GM12878 (cell line): Measurements from ENCODE around the gene MYCBP2. TPM values are rescaled to one million over a fixed set of nuclear protein-coding genes. Genes with fewer than 3 reads are reported as not detected.
A peak's percentile ranks its signal among the peaks of the same experiment; 100 is the strongest.

ENCODE experiments used
- ATAC-seq: fragments of 200-7000 bp; cut with Tn5 transposase; 3 replicates; pipeline ENCODE4 v1.9.1; 2020; ENCODE audit warnings: mild to moderate bottlenecking, moderate library complexity
- BruUV-seq: library from RNA; stranded (reverse); fragments of 400-500 nt; replicated peaks from 2 replicates; lab custom pipeline; 2021; lab: Mats Ljungman, UMichigan
- CTCF ChIA-PET: fragments of 300-600 bp; sonication (Branson Sonifier 250); formaldehyde crosslinking; extraction: SDS; loops from one replicate; lab custom pipeline; 2021; ENCODE audit warnings: inconsistent platforms; lab: Yijun Ruan, JAX
- POLR2A ChIA-PET: fragments of 350-600 bp; formaldehyde crosslinking; extraction: SDS; loops from one replicate; lab custom pipeline; 2021; ENCODE audit warnings: inconsistent platforms; lab: Charles Lee
- RAD21 ChIA-PET: fragments of 300-600 bp; sonication (Branson Sonifier 250); formaldehyde crosslinking; loops from one replicate; lab custom pipeline; 2023; ENCODE audit warnings: antibody characterized with exemption; ENCODE audit not compliant: unreplicated experiment; lab: Charles Lee
- SMC1A ChIA-PET: fragments of 300-600 bp; sonication (Branson Sonifier 250); formaldehyde crosslinking; loops from one replicate; lab custom pipeline; 2023; ENCODE audit not compliant: unreplicated experiment, uncharacterized antibody; lab: Charles Lee
- DNase-seq: peaks from one replicate; pipeline ENCODE4 v3.0.0-alpha.2; 2011; ENCODE audit warnings: low read depth, low spot score
- FAIRE-seq: peaks from 3 replicates; lab custom pipeline; 2011; peaks lifted over from hg19 to GRCh38; lab: Jason Lieb, UNC
- H2AFZ ChIP-seq: 2 replicates; pipeline ENCODE4 v1.6.0; 2011; ENCODE audit warnings: low read depth, low read length, control low read depth; ENCODE audit not compliant: control insufficient read depth
- H3K27ac ChIP-seq: 2 replicates; pipeline ENCODE4 v1.5.1; 2011; ENCODE audit warnings: control low read depth; ENCODE audit not compliant: control insufficient read depth, insufficient read depth
- H3K27me3 ChIP-seq, 2 experiments: replicated peaks in 1 of 2; 2 replicates each; pipeline versions ENCODE4 v1.6.0 to v1.6.1; 2011; ENCODE audit warnings: low read length in 1 of 2; ENCODE audit not compliant: control insufficient read depth in 2 of 2, insufficient read depth in 2 of 2
- H3K36me3 ChIP-seq, 2 experiments: 2 replicates each; pipeline ENCODE4 v1.5.1; 2011; ENCODE audit warnings: low read length in 1 of 2; ENCODE audit not compliant: control insufficient read depth in 2 of 2, insufficient read depth in 2 of 2
- H3K4me1 ChIP-seq: 2 replicates; pipeline ENCODE4 v1.6.1; 2011; ENCODE audit warnings: mild to moderate bottlenecking, low read length, moderate library complexity, mixed read lengths; ENCODE audit not compliant: control insufficient read depth, insufficient read depth
- H3K4me2 ChIP-seq: 2 replicates; pipeline ENCODE4 v1.6.0; 2011; ENCODE audit warnings: control low read depth; ENCODE audit not compliant: control insufficient read depth, insufficient read depth
- H3K4me3 ChIP-seq: fragments of 200-600 bp; sonication (generic); 2 replicates; pipeline ENCODE4 v1.5.1; 2016
- H3K79me2 ChIP-seq: 2 replicates; pipeline ENCODE4 v1.6.0; 2011; ENCODE audit warnings: low read length; ENCODE audit not compliant: control insufficient read depth, insufficient read depth
- H3K9ac ChIP-seq: 2 replicates; pipeline ENCODE4 v1.8.0; 2011; ENCODE audit warnings: low read length, control low read depth, mixed read lengths; ENCODE audit not compliant: control insufficient read depth, insufficient read depth
- H3K9me3 ChIP-seq: replicated peaks from 3 replicates; pipeline ENCODE4 v1.5.1; 2011; ENCODE audit warnings: mild to moderate bottlenecking, low read length; ENCODE audit not compliant: control insufficient read depth, insufficient read depth
- H4K20me1 ChIP-seq: 2 replicates; pipeline ENCODE4 v1.6.0; 2011; ENCODE audit not compliant: control insufficient read depth, insufficient read depth
- GABPA ChIP-seq: IDR thresholded peaks from 2 replicates; pipeline ENCODE4 v1.6.1; 2014; ENCODE audit warnings: antibody characterized with exemption, low read depth, mild to moderate bottlenecking, inconsistent platforms
- MTA2 ChIP-seq: fragments of 450-650 bp; IDR thresholded peaks from 2 replicates; pipeline ENCODE4 v1.6.1; 2016; ENCODE audit warnings: low read depth, mild to moderate bottlenecking, moderate library complexity
- RAD21 ChIP-seq: IDR thresholded peaks from 2 replicates; pipeline ENCODE4 v1.6.1; 2011; ENCODE audit warnings: mild to moderate bottlenecking, low read depth, low read length, moderate library complexity; ENCODE audit not compliant: insufficient read depth
- SKIL ChIP-seq: fragments of 450-650 bp; IDR thresholded peaks from 2 replicates; pipeline ENCODE4 v1.6.1; 2017; ENCODE audit warnings: mild to moderate bottlenecking, low read depth, inconsistent platforms; ENCODE audit not compliant: poor library complexity, severe bottlenecking
- ZNF274 ChIP-seq: IDR thresholded peaks from one replicate; pipeline ENCODE4 v1.8.0; 2011; ENCODE audit not compliant: insufficient read length, insufficient read depth
- ZNF592 ChIP-seq: fragments of 450-650 bp; IDR thresholded peaks from 2 replicates; pipeline ENCODE4 v1.6.1; 2017; ENCODE audit warnings: mild to moderate bottlenecking, moderate library complexity
- WGBS: methylation state at CpG from one replicate; pipeline ENCODE4 v1.1.6; 2016; ENCODE audit warnings: low lambda C conversion rate; ENCODE audit not compliant: insufficient replicate concordance, insufficient coverage; ENCODE audit errors: missing lambda C conversion rate; 5-methylcytosine and 5-hydroxymethylcytosine counted together
- in situ Hi-C: fragments of 300-500 bp; cut with MboI; formaldehyde crosslinking; loops from 9 replicates; pipeline ENCODE4 v1.14.3; 2018; ENCODE audit warnings: mixed read lengths
- intact Hi-C: fragments of 100-400 bp; cut with micrococcal nuclease; formaldehyde crosslinking; loops from one replicate; pipeline ENCODE4 v1.14.2; 2022; ENCODE audit not compliant: unreplicated experiment
- polyA plus RNA-seq, 11 experiments: library from polyadenylated mRNA; depleted of rRNA in 4 of 11; unstranded in 6 of 11; stranded (reverse) in 5 of 11; fragments of >200 nt; fragmentation: Nextera tagmentation in 4 of 11; fragmentation: Illumina TruSeq in 1 of 11; extraction: Ambion mirVana in 4 of 11; extraction: Trizol in 1 of 11; gene quantifications; 1 replicate in 1 of 11; 2 replicates in 10 of 11; pipeline versions ENCODE4 v1.2.1 to v1.2.3, GENCODE V29; 2011 to 2016; ENCODE audit warnings: inconsistent platforms in 2 of 11, missing spikeins in 2 of 11, low read depth in 1 of 11
- total RNA-seq, 4 experiments: library from RNA; depleted of rRNA in 3 of 4; stranded (reverse); fragments of >200 nt in 3 of 4; fragmentation: Illumina TruSeq in 1 of 4; extraction: Trizol in 1 of 4; gene quantifications; 2 replicates each; pipeline versions ENCODE4 v1.2.1 to v1.2.3, GENCODE V29; 2013 to 2021
- TF ChIP-seq, protein P1 (sequence below): IDR thresholded peaks from 2 replicates; pipeline ENCODE4 v1.6.1; 2012; ENCODE audit warnings: low read length, inconsistent platforms

Gene MYCBP2
- total and polyA plus RNA-seq, 10 of the 15 experiments (the other 5 are each of a cell fraction or from before 2014, with no cell fraction given), result 51.9 to 152 (median 98.2) TPM

DNA sequence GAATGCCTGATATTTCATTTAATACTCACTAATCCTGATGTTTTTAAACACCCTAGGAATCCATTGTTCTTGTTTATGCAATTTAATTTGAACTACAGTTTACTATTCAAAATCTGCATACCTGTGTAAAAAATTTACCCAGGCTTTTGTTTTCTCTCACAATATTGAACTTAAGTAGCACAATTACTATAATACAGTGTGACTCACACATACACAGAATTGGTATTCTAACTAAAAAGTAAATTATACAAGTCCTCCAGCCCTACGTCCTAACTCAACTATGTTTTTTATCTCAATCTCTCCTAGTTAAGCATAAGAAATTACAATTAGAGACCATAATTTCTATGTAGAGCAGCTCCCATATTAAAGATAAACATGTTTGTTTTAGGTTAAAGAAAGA, 41.8 kb downstream of the MYCBP2 start (continued):
- TF ChIP-seq ZNF592 (no peak), ZNF274 (no peak)
- TF ChIP-seq, protein P1, sequence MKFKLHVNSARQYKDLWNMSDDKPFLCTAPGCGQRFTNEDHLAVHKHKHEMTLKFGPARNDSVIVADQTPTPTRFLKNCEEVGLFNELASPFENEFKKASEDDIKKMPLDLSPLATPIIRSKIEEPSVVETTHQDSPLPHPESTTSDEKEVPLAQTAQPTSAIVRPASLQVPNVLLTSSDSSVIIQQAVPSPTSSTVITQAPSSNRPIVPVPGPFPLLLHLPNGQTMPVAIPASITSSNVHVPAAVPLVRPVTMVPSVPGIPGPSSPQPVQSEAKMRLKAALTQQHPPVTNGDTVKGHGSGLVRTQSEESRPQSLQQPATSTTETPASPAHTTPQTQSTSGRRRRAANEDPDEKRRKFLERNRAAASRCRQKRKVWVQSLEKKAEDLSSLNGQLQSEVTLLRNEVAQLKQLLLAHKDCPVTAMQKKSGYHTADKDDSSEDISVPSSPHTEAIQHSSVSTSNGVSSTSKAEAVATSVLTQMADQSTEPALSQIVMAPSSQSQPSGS, result no peak

DNA sequence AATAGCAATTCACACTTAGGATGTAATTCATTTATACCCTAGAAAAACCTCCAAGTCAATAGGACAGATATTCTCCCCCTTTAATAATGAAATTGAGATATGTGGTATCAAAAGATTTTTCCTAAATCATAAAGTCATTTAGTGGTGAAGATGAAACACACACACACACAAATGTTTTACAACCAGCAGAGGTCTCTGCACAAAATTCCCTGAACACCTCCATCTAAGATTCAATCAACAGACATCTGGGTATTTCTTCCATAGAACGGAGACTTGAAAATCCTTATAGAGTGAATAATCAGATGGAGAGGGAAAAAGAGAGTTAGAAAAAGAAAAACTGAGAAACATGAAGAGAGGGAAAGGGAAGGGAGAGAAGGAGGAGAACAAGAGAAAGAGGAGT, 52.8 kb downstream of the MYCBP2 start:
- Histone ChIP-seq H3K4me2 (no peak overlapping the region), H3K36me3 (peaks cover 9 to 32% of the 10 kb centered on the region in 2 experiments), H2AFZ (no peak overlapping the region), H3K9ac (no peak overlapping the region), H3K79me2 (peaks cover 4% of the 10 kb centered on the region), H3K27me3 (no peaks in the 10 kb centered on the region), H3K4me3 (no peak overlapping the region), H3K9me3 (no peaks in the 10 kb centered on the region), H3K27ac (no peak overlapping the region), H3K4me1 (no peaks in the 10 kb centered on the region), H4K20me1 (no peaks in the 10 kb centered on the region)
- intact Hi-C loops, result loop anchor here (1.0 kb wide), 1 partner anchor 204 kb away; no protein-coding TSS in a partner anchor
- TF ChIP-seq SKIL, result no peak
- no peak for TF ChIP-seq MTA2
- TF ChIP-seq RAD21, result 0 out of 2 replicates have a peak, but pooled peaks have one; percentile 24
- no peak for TF ChIP-seq GABPA
- in situ Hi-C loops, result no loop called here
- ChIA-PET POLR2A (interaction anchor here (0.5 kb wide), 1 partner anchor 221 kb away, joined by 3 read pairs; no protein-coding TSS in a partner anchor), SMC1A (interaction anchor here (0.8 to 4.0 kb wide), 8 partner anchors 10 to 204 kb away, joined by 3 to 31 read pairs (median 8); no protein-coding TSS in a partner anchor), RAD21 (interaction anchor here (1.1 kb wide), 1 partner anchor 204 kb away, joined by 3 read pairs; no protein-coding TSS in a partner anchor), CTCF (interaction anchor here (1.0 to 4.1 kb wide), 6 partner anchors 9 to 204 kb away, joined by 3 to 19 read pairs (median 4); no protein-coding TSS in a partner anchor)
- no peak for ATAC-seq
- 100% methylated on average over 1 of the region's 1 CpG for WGBS
- DNase-seq, result no peak
- FAIRE-seq, result no peak
- BruUV-seq, result no TSS peak
